ENCODE data around the gene MAU2.
"Not testable (repeated sequence)": the region's sequence is repeated elsewhere in the genome, so short reads cannot be mapped to it uniquely, and the experiment has no call there.

The MAU2 gene

DNA sequence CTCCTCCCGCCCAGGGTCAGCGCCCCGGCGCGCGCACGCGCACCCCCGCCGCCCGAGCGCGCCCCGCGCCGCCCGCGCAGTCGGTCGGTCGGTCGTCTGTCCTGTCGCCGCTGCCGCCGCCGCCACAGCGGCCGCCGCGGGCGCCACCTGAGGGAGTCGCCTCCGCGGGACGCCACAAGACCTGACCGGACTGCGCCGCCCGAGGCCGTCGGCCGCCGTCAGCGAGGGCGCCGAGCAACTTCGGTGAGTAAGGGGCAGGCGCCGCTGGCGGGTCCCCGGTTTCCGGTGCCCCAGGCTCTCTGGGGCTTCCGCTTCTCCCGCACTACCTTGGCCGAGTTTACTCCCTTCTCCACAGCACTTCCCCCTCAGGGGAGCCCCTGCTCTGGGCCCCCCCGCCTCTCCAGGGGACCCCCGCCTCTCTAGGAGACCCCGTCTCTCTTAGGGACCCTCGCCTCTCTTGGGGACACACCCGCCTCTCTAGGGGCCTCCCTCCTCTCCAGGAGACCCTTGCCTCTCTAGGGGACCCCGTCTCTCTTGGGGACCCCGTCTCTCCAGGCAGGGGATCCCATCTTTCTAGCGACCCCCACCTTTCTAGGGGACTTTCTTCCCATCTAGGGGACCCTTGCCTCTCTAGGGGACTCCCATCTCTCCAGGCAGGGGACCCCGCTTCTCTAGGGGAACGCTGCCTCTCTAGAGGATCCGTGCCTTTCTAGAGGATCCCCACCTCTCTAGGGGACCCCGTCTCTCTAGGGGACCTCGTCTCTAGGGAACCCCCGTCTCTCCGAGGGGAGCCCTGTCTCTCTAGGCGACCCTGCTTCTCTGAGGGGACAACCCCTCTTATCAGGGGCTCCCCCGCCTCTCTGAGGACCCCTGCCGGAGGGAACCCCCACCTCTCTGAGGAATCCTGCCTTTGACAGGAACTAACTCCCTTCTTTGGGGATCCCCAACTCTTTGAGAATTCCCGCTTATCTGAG, 65.6 kb downstream of the MAU2 start:
- no peak for DNase-seq

DNA sequence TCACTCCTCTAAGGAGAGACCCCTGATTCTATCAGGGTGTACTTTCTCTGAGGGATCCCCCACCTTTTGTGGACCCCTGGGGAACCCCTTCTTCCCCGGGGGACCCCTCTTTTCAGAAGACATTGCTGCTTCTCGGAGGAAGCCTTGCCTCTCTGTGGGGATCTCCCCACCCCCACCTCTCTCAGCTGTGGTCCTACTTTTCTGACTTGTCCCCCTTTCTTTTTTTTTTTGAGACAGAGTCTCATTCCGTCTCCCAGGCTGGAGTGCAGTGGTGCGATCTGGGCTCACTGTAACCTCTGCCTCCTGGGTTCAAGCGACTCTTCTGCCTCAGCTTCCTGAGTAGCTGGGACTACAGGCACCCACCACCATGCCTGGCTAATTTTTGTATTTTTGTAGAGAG, 66.5 kb downstream of the MAU2 start:
- no peak for DNase-seq

DNA sequence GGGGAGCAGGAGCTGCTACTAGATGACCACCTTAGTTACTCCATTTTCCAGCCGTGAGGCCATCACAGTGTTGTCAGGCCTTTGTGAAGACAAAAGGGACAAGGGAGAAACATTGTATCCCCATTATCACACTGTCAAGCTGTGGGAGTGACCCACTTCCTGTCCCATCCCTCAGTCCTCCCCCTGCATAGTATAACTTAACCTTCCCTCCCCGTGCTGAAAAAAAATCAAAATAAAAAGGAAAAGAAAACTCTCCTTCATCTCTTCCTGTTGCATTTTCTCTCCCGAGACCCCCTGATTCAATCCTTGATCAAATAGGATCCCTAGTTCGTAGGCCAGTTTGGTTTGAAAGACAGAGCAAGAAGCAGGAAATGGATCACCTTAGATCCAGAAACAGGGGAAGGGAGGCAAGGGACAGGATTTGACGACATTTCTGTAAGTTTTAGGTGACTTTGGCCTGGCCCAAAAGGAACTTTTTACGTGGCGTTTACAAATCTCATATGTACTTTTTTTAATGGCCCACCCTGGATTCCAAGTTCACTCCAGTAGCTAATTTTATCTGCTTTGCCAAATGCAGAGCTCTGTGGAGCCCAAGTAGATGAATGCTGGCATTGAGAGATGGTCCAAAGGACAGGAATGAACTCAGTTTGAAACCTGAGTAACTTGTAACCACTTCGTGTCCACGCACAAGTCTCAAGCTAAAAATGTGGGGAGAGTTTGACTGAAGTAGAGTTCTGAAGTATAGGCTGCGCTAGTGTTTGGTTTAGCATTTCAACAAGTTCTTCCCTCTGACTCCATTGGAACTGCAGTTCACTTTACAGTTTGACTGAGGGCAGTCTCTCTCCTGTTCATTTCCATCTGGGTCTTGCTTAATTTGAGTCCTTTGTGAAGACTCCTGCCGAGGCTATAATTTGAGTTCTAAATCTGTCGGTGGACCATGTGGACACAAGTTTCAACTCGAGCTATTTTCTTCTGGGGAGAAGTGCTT, 68.2 kb downstream of the MAU2 start:
- no peak for DNase-seq

DNA sequence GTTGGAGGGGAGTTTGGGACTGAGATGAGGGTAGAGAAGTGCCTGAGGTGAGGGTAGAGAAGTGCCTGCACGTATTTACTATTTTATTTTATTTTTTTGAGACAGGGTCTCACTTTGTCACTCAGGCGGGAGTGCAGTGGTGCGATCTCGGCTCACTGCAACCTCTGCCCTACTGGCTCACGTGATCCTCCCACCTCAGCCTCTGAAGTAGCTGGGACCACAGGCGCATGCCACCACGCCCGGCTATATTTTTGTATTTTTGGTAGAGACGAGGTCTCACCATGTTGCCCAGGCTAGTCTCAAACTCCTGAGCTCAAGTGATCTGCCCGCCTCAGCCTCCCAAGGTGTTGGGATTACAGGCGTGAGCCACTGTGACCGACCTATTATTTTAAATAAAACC, 69.1 kb downstream of the MAU2 start:
- DNase-seq, result not testable (repeated sequence)

DNA sequence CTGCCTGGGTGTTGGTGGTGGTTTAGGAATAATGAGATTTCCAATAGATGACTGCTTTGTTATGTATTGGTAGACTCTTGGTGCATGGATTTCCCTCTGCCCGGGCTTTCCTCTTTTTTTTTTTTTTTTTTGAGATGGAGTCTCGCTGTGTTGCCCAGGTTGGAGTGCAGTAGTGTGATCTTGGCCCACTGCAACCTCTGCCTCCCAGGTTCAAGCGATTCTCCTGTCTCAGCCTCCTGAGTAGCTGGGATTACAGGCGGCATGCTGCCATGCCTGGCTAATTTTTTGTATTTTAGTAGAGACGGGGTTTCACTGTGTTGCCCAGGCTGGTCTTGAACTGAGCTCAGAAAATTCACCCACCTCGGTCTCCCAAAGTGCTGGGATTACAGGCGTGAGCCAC, 73.7 kb downstream of the MAU2 start:
- not testable (repeated sequence) for DNase-seq

DNA sequence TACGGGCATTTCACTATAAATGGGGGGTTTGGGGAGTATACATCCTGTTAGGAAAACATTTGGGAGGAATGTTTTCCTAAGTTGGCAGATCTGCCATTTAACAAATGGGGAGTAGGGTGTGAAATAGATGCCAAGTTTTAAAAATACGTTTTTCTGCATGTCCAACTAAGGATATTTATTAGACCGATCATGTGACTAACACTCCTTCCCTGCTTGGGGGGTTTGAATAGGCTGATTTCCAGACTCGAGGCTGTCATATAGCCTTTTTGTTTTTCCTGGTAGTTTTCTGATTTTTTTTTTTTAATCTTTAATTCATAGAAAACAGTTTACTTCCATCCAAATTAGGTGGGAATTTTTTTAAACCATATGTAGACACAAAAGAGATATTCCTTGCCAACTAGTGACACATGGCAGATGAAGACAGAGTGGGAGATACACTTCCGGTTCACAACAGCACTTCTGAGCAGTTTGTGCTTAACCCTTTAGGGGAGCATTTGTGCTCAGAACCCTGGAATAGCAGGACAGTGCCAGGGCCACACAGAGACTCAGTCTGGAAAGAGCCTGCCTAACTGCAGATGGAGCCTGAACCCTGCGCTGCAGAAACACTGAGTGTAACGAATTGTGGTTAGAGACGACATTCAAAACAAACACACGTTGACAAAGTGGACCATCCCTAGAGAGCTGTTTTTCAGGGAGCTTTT, 79.3 kb downstream of the MAU2 start:
- DNase-seq, result no peak

DNA sequence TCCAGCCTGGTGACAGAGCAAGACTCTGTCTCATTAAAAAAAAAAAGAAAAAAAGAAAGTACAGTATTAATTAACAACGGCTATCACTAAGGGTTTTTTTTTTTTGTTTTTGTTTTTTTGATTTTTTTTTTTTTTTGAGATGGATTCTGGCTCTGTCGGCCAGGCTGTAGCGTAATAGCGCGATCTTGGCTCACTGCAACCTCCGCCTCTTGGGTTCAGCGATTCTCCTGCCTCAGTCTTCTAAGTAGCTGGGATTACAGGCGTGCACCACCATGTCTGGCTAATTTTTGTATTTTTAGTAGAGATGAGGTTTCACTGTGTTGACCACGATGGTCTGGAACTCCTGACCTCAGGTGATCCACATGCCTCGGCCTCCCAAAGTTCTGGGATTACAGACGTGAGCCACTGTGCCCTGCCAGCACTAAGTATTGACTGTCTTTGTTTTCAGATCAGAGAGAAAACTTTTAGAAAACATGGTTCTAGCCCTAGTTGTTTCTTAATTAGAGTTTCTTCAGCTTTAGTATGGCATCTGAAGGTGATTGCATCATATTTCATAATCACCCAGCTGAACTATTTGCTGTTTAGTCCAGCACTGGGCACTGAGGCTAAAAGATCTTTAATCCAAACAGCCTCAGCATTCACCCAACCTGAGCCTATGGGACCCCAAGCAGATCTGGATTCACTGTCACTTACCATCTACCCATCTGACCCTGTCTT, 82.2 kb downstream of the MAU2 start:
- DNase-seq, result no peak

DNA sequence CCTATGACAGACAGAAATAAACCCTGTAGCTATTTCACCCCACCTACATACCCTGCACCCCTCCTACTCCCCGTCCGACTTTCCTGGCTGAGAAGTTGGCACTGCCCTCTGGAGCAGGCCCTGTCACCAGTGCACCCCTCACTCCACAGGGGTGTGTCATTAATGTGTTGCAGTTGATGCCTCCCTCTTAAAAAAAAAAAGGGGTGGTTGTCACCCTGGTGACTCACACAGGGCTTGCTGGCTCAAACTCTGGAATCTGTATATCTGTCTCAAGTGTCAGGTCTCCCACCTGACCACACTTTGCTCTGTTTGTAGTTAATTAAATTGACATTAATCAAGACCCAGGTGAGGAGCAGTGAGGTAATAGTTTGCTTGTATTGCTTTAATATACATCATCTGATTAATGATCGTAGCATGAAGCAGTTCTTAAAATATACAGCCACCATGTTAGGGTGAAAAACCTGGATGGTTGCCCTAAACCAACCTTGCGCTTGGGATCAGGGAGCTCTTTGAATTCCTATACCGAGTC, 82.8 kb downstream of the MAU2 start:
- DNase-seq, result no peak

DNA sequence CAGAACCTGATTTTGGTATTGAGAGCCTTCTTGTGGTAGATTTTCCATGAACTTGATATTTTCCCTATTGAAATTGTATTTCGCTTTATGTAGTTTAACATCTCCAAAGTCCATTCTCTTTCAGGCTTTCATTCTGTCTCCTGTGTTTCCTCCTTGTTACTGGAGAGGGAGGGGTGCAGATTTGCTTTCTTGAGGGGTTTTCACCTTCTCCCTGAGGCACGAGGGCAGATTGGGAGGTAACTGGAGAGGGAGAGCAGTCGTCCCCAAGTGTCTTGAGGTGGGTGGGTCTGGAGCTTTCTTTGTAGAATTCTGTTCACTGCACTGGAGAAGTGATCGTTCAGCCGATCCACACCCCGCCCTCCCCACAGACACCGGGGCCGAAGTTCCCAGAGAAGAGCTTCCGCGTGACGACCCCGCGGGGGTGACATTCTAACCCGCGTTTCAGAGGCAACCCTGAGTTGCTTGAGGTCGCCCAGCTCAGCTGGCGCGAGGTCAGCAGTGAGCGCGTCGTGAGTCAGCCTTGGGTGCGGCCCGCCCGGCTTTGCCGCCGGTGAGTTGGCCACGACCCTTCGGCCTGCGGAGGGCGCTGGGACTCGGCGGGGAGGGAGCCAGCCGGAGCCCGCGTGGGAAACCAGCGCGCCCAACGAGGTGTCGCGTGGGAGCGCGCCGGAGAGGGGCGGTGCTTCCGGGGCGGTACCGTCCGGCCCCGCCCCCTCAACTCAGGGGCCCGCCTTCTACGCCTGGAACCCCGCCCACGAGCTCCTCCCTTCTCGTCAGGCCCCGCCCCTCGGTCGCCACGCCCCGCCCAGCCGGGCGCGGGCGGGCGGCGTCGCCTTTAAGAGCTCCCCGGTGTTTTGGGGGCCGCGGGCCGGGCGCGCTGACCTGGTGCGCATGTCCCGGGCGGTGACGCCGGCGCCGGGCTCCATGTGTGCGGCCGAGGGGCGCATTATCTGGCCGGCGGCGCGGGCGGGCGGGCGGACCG, 84.5 kb downstream of the MAU2 start, which contains the start of gene GATAD2A:
Gene GATAD2A (plus strand): TSS at position 797 of the 982 bp plus-strand sequence. CDS start 59,671 bp downstream, outside the sequence.
- peak; percentile 37 for DNase-seq

DNA sequence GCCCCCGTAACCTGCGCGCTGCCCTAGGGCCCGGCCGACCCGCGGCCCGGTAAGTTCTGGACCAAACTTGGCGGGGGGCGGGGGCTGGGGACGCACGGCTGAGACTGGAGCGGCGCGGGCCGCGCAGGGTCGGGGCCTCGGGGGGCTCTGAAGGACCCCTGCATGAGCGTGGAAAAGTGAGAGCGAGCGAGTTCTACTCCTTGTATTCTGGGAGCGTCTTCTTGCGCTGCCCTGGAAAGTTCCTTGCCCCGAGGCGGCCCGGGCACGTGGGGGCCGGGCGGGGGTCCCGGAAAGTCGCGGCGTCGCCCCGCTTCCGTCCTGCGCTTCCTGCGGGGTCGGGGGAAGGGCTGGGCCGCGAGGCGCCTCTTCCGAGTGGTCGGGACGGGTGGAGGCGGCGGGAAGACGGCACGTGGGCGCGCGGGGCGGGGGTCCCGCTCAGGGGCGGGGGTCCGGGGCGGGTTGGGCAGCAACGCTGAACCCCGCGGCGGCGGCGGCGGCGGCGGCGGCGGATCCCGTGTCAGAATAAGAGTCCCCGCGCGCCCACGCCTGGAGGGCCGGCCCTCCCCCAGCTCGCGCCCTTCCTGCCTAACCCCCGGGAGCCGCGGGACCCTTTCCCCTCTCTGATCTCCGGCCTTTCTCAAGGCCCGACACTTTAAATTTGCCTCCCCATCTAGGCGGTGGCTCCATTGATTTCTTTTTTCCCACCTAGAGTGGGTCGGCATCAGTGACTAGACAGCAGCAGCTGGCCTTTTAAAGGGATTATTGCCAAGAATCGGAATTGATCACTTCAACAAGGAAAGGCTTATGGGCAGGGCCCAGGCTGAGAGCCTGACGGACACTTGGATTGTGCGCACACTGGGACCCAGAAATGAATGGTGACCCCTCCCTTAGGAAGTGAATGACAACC, 85.6 kb downstream of the MAU2 start:
- no peak for DNase-seq

DNA sequence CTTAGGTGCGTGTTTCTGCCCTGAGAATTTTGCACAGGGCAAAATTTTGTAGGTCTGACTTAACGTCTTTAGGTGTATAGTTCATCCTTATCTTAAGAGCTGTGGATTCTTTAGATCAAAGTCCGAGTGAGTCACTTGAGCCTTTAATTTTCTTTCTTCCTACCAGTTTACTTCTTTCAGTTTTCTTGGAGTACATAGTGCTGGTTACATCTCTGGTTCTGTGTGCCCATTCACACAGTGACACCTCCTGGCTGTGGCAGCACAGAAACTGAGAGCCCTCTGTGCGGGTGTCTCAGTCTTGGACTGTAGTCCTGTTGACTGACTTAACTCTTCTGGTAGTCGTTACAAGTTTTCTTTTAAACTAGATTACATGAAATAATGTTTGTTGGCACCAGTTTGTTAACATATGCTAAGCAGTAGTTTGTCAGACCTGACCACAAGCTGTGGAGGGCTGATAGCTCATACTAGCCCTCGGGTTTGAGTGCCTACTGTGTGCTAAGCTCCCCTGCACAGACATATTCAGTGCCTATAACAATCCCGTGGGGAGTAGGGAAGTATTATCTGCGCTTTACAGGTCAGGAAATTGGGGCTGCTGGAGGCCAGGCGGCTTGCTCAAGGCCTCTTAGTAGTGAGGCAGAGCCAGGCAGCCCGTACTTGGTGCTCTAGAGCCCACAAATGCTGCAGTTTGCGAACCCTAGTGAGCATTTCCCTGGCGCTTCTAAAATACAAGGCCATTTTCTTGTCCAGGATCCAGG, 86.4 kb downstream of the MAU2 start:
- no peak for DNase-seq

DNA sequence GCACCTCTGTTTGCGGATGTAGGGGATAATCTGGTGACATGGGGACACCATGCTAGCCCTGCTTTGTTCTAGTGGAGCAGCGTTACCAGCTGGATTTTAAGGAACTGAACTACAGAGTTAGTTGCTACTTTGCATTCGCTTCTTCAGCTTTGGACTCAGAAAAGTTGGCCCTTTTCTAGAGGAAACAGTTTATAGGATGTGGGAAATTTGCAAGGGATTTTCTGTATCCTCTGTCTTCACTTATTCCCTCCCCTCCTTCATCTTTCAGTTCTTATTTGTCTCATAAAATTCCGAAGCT, 87.0 kb downstream of the MAU2 start:
- no peak for DNase-seq
